ENCODE results near the gene NRXN2.

Gene NRXN2

GRCh38 chr11:64594159-64594939, 128.6 kb downstream of the NRXN2 start:
- WGBS, 2 donors (ENCODE audit: extremely low coverage in 2 of 2, insufficient read length in 2 of 2, insufficient replicate concordance in 1 of 2) = 100% methylated on average over 4 to 7 of the region's 14 CpGs
- no peak overlapping the region for H3K27ac ChIP-seq (replicated peaks; ENCODE audit: low read length)
- no peak overlapping the region for H3K14ac ChIP-seq (ENCODE audit: low read length)
- H3K23ac ChIP-seq (ENCODE audit: low read depth, low read length, poor library complexity) = no peak overlapping the region
- H4K8ac ChIP-seq (ENCODE audit: low read depth, low read length) = no peak overlapping the region
- peaks cover 0 to 4% of the 10 kb centered on the region in 2 donors for H3K4me1 ChIP-seq (ENCODE audit: control insufficient read depth in 2 of 2, insufficient read depth in 1 of 2, low read depth in 1 of 2, low read length in 2 of 2)
- no peaks in the 10 kb centered on the region for H3K36me3 ChIP-seq (replicated peaks in 1 of 2; ENCODE audit: control insufficient read depth in 2 of 2, insufficient read depth in 2 of 2, low read length in 2 of 2)
- H3K79me1 ChIP-seq (ENCODE audit: low read depth, low read length) = no peaks in the 10 kb centered on the region
- peaks cover 0 to 1% of the 10 kb centered on the region in 2 donors for H3K9me3 ChIP-seq (replicated peaks in 1 of 2; ENCODE audit: control insufficient read depth in 2 of 2, insufficient read depth in 1 of 2, low read depth in 1 of 2, low read length in 2 of 2)
- H3K18ac ChIP-seq (ENCODE audit: low read length) = no peak overlapping the region
- H2BK12ac ChIP-seq (ENCODE audit: low read length) = no peak overlapping the region
- H4K91ac ChIP-seq (ENCODE audit: low read depth, low read length, poor library complexity) = no peak overlapping the region
- H2AFZ ChIP-seq (ENCODE audit: low read length) = no peak overlapping the region
- H3K27me3 ChIP-seq (ENCODE audit: control insufficient read depth in 3 of 3, insufficient read depth in 3 of 3, low read depth in 1 of 3, low read length in 3 of 3) = no peaks in the 10 kb centered on the region
- DNase-seq (ENCODE audit: low spot score) = no peak
- H2AK5ac ChIP-seq (ENCODE audit: low read depth, low read length) = no peak overlapping the region
- no peak overlapping the region for H2BK5ac ChIP-seq (ENCODE audit: low read length)
- H3K4me2 ChIP-seq (ENCODE audit: insufficient read depth, low read length, poor library complexity, severe bottlenecking) = no peak overlapping the region
- H3K4me3 ChIP-seq (ENCODE audit: low read length in 2 of 2) = no peak overlapping the region
- no peak overlapping the region for H2BK15ac ChIP-seq (ENCODE audit: low read length)
- H3K4ac ChIP-seq (ENCODE audit: low read length) = no peak overlapping the region
- H2BK120ac ChIP-seq (ENCODE audit: low read depth, low read length) = no peak overlapping the region
- H3K9ac ChIP-seq (ENCODE audit: low read depth, low read length, poor library complexity) = no peak overlapping the region

GRCh38 chr11:64593156-64594105, 129.6 kb downstream of the NRXN2 start:
- Histone ChIP-seq H3K79me1 (ENCODE audit: low read depth, low read length) (no peaks in the 10 kb centered on the region), H4K8ac (ENCODE audit: low read depth, low read length) (no peak overlapping the region), H3K4ac (ENCODE audit: low read length) (peak overlapping the region; percentile 5), H3K9me3 (replicated peaks in 1 of 2; ENCODE audit: control insufficient read depth in 2 of 2, insufficient read depth in 1 of 2, low read depth in 1 of 2, low read length in 2 of 2) (peaks cover 0 to 1% of the 10 kb centered on the region in 2 donors), H2BK12ac (ENCODE audit: low read length) (no peak overlapping the region), H3K4me2 (ENCODE audit: insufficient read depth, low read length, poor library complexity, severe bottlenecking) (no peak overlapping the region), H3K18ac (ENCODE audit: low read length) (peak overlapping the region; percentile 46), H3K36me3 (replicated peaks in 1 of 2; ENCODE audit: control insufficient read depth in 2 of 2, insufficient read depth in 2 of 2, low read length in 2 of 2) (no peaks in the 10 kb centered on the region), H3K4me3 (ENCODE audit: low read length in 2 of 2) (no peak overlapping the region), H4K91ac (ENCODE audit: low read depth, low read length, poor library complexity) (no peak overlapping the region), H2BK120ac (ENCODE audit: low read depth, low read length) (no peak overlapping the region), H2BK5ac (ENCODE audit: low read length) (no peak overlapping the region), H3K4me1 (ENCODE audit: control insufficient read depth in 2 of 2, insufficient read depth in 1 of 2, low read depth in 1 of 2, low read length in 2 of 2) (no peaks in the 10 kb centered on the region), H3K27ac (replicated peaks; ENCODE audit: low read length) (no peak overlapping the region), H2AK5ac (ENCODE audit: low read depth, low read length) (peak overlapping the region; percentile 91), H2AFZ (ENCODE audit: low read length) (no peak overlapping the region), H3K9ac (ENCODE audit: low read depth, low read length, poor library complexity) (no peak overlapping the region), H3K14ac (ENCODE audit: low read length) (peak overlapping the region; percentile 75), H3K27me3 (ENCODE audit: control insufficient read depth in 3 of 3, insufficient read depth in 3 of 3, low read depth in 1 of 3, low read length in 3 of 3) (no peaks in the 10 kb centered on the region), H2BK15ac (ENCODE audit: low read length) (peak overlapping the region; percentile 31), H3K23ac (ENCODE audit: low read depth, low read length, poor library complexity) (peak overlapping the region; percentile 40)
- WGBS, 2 donors (ENCODE audit: extremely low coverage in 2 of 2, insufficient read length in 2 of 2, insufficient replicate concordance in 1 of 2) = no CpG with 5 or more reads among the region's 32 CpGs
- DNase-seq (ENCODE audit: low spot score) = no peak

- Histone ChIP-seq H4K8ac (ENCODE audit: low read depth, low read length) (no peak overlapping the region), H3K4me1 (ENCODE audit: control insufficient read depth in 2 of 2, insufficient read depth in 1 of 2, low read depth in 1 of 2, low read length in 2 of 2) (no peaks in the 10 kb centered on the region), H2AFZ (ENCODE audit: low read length) (no peak overlapping the region), H3K14ac (ENCODE audit: low read length) (peak overlapping the region; percentile 31), H3K4ac (ENCODE audit: low read length) (no peak overlapping the region), H3K4me2 (ENCODE audit: insufficient read depth, low read length, poor library complexity, severe bottlenecking) (no peak overlapping the region), H3K4me3 (ENCODE audit: low read length in 2 of 2) (no peak overlapping the region), H3K36me3 (replicated peaks in 1 of 2; ENCODE audit: control insufficient read depth in 2 of 2, insufficient read depth in 2 of 2, low read length in 2 of 2) (no peaks in the 10 kb centered on the region), H2AK5ac (ENCODE audit: low read depth, low read length) (peak overlapping the region; percentile 84), H3K9ac (ENCODE audit: low read depth, low read length, poor library complexity) (no peak overlapping the region), H3K18ac (ENCODE audit: low read length) (peak overlapping the region; percentile 85), H3K9me3 (replicated peaks in 1 of 2; ENCODE audit: control insufficient read depth in 2 of 2, insufficient read depth in 1 of 2, low read depth in 1 of 2, low read length in 2 of 2) (peaks cover 0 to 5% of the 10 kb centered on the region in 2 donors), H2BK15ac (ENCODE audit: low read length) (peak overlapping the region; percentile 38), H3K27me3 (ENCODE audit: control insufficient read depth in 3 of 3, insufficient read depth in 3 of 3, low read depth in 1 of 3, low read length in 3 of 3) (no peaks in the 10 kb centered on the region), H3K27ac (replicated peaks; ENCODE audit: low read length) (no peak overlapping the region), H2BK120ac (ENCODE audit: low read depth, low read length) (no peak overlapping the region), H3K79me1 (ENCODE audit: low read depth, low read length) (no peaks in the 10 kb centered on the region), H3K23ac (ENCODE audit: low read depth, low read length, poor library complexity) (peak overlapping the region; percentile 47), H2BK5ac (ENCODE audit: low read length) (no peak overlapping the region), H2BK12ac (ENCODE audit: low read length) (no peak overlapping the region), H4K91ac (ENCODE audit: low read depth, low read length, poor library complexity) (no peak overlapping the region)
- no CpG with 5 or more reads among the region's 9 CpGs for WGBS, 2 donors (ENCODE audit: extremely low coverage in 2 of 2, insufficient read length in 2 of 2, insufficient replicate concordance in 1 of 2)
- no peak for DNase-seq (ENCODE audit: low spot score)
These were observed 130.3 kb downstream of the NRXN2 start for GRCh38 chr11:64592656-64593055.

GRCh38 chr11:64592234-64592615, 130.8 kb downstream of the NRXN2 start:
- H3K36me3 ChIP-seq (replicated peaks in 1 of 2; ENCODE audit: control insufficient read depth in 2 of 2, insufficient read depth in 2 of 2, low read length in 2 of 2) = no peaks in the 10 kb centered on the region
- no peak for DNase-seq (ENCODE audit: low spot score)
- H3K4me1 ChIP-seq (ENCODE audit: control insufficient read depth in 2 of 2, insufficient read depth in 1 of 2, low read depth in 1 of 2, low read length in 2 of 2) = no peaks in the 10 kb centered on the region
- no peak overlapping the region for H2AFZ ChIP-seq (ENCODE audit: low read length)
- H2BK15ac ChIP-seq (ENCODE audit: low read length) = peak overlapping the region; percentile 38
- no peak overlapping the region for H2BK120ac ChIP-seq (ENCODE audit: low read depth, low read length)
- H3K14ac ChIP-seq (ENCODE audit: low read length) = peak overlapping the region; percentile 31
- H2BK12ac ChIP-seq (ENCODE audit: low read length) = no peak overlapping the region
- peaks cover 0 to 5% of the 10 kb centered on the region in 2 donors for H3K9me3 ChIP-seq (replicated peaks in 1 of 2; ENCODE audit: control insufficient read depth in 2 of 2, insufficient read depth in 1 of 2, low read depth in 1 of 2, low read length in 2 of 2)
- H2AK5ac ChIP-seq (ENCODE audit: low read depth, low read length) = peak overlapping the region; percentile 84
- H4K91ac ChIP-seq (ENCODE audit: low read depth, low read length, poor library complexity) = no peak overlapping the region
- H3K79me1 ChIP-seq (ENCODE audit: low read depth, low read length) = no peaks in the 10 kb centered on the region
- no peak overlapping the region for H3K27ac ChIP-seq (replicated peaks; ENCODE audit: low read length)
- peak overlapping the region; percentile 85 for H3K18ac ChIP-seq (ENCODE audit: low read length)
- H2BK5ac ChIP-seq (ENCODE audit: low read length) = no peak overlapping the region
- WGBS, 2 donors (ENCODE audit: extremely low coverage in 2 of 2, insufficient read length in 2 of 2, insufficient replicate concordance in 1 of 2) = no CpG with 5 or more reads among the region's 3 CpGs
- H3K4me2 ChIP-seq (ENCODE audit: insufficient read depth, low read length, poor library complexity, severe bottlenecking) = no peak overlapping the region
- no peaks in the 10 kb centered on the region for H3K27me3 ChIP-seq (ENCODE audit: control insufficient read depth in 3 of 3, insufficient read depth in 3 of 3, low read depth in 1 of 3, low read length in 3 of 3)
- H3K23ac ChIP-seq (ENCODE audit: low read depth, low read length, poor library complexity) = no peak overlapping the region
- no peak overlapping the region for H3K4ac ChIP-seq (ENCODE audit: low read length)
- no peak overlapping the region for H4K8ac ChIP-seq (ENCODE audit: low read depth, low read length)
- no peak overlapping the region for H3K4me3 ChIP-seq (ENCODE audit: low read length in 2 of 2)
- no peak overlapping the region for H3K9ac ChIP-seq (ENCODE audit: low read depth, low read length, poor library complexity)

Measured in neuronal stem cell (in vitro differentiated cells).